HG02938 (cell line): ENCODE measurements around the gene ABHD1.

Source experiments
- ATAC-seq: cut with Tn5 transposase; IDR thresholded peaks from one replicate; pipeline ENCODE4 v1.9.1; 2021; ENCODE audit warnings: mild to moderate bottlenecking, moderate library complexity; ENCODE audit not compliant: unreplicated experiment

Gene ABHD1

DNA sequence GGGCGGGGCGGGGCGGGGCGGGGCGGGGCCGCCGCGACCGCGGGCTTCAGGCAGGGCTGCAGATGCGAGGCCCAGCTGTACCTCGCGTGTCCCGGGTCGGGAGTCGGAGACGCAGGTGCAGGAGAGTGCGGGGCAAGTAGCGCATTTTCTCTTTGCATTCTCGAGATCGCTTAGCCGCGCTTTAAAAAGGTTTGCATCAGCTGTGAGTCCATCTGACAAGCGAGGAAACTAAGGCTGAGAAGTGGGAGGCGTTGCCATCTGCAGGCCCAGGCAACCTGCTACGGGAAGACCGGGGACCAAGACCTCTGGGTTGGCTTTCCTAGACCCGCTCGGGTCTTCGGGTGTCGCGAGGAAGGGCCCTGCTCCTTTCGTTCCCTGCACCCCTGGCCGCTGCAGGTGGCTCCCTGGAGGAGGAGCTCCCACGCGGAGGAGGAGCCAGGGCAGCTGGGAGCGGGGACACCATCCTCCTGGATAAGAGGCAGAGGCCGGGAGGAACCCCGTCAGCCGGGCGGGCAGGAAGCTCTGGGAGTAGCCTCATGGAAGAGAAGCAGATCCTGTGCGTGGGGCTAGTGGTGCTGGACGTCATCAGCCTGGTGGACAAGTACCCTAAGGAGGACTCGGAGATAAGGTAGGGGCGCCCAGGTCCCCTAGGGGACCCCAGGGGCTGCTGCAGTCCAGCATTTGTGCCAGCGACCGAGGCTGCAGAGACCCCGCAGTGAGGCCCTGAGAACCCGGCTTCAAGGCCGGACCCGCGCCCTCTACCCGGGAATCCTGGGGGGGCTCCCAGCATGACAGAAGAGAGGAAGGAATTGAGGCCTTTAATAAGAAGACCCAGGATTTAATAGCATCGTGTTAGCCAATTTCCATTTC is 36.7 kb upstream of the ABHD1 start, which contains the start of gene KHK:
KHK (plus strand) TSS at position 49 of the 870 bp plus-strand sequence; CDS start at position 537, 488 bp downstream.
- peak; percentile 19 for ATAC-seq

DNA sequence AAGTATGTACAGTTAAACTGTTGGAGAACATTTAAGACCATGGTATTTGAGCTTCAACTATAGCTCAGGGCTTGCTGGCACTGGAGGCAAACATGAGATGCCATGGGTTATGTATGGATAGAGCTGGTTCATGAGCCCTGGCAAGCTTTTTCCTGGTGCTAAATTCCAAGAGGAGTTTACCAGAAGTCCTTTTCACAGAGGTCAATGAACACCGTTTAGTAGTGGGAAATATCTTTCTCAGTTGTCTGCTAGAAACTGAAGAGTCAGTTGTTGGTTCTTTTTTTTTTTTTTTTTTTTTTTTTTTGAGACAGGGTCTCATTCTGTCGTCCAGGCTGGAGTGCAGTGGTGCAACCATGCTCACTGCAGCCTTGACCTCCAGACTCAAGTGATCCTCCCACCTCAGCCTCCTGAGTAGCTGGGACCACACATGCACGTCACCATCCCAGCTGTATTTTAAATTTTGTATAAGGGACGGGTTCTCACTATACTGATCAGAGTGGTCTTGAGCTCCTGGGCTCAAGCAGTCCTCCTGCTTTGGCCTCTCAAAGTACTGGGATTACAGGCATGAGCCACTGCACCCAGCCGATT is 35.7 kb upstream of the ABHD1 start:
- no peak for ATAC-seq

DNA sequence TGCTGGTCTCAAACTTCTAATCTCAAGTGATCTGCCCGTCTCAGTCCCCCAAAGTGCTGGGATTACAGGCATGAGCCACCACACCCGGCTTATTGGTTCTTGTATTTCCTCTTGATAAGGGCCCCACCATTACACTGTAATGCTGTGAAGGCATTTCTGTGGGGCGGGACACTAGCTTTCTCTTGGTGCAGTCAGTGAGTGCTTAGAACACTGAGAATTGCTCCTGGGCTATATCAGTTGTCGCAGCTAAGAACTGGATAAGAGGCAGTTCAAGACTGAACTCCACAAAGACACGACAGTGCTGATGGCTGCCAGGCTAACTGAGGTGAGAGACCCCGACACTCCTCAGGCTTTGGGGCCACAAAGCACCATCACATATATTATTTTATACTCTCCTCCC is 35.0 kb upstream of the ABHD1 start:
- ATAC-seq, result no peak

DNA sequence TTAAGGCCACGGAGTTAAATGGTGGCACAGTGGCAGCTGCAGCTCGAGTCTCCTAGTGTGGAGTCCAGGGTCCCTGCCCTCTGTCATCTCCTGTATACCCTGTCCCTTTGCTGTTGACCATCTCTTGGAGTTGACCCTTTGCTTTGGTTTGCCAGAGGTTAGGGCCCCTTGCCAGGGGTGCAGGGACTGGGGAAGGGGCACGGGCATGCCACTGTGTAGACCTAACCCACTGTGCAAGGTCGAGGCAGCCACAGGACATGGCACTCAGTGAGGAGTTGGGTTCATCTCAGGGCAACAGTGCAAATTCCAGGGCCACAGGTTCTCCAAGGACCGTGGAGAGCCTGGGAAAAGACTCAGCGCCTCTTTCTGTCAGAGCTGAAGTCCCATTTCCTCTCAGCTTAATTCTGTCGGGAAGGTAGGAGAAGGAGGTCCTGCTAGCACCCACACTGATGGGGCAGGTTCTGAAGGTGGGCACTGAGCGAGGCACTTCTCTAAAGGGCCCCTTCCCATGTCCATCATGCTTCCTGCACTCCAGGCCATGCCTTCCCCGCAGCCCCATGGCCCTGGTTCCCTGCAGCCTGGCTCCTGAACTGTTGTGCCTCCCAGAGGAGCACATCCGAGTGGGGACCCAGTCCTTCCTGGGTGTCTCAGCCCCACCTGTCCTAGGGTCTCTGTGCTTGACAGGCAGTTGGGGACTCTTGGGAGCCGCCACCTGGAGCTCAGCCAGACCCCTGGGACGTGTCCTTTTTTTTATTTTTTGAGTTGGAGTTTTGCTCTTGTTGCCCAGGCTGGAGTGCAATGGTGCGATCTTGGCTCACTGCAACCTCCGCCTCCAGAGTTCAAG is 34.3 kb upstream of the ABHD1 start:
- no peak for ATAC-seq

DNA sequence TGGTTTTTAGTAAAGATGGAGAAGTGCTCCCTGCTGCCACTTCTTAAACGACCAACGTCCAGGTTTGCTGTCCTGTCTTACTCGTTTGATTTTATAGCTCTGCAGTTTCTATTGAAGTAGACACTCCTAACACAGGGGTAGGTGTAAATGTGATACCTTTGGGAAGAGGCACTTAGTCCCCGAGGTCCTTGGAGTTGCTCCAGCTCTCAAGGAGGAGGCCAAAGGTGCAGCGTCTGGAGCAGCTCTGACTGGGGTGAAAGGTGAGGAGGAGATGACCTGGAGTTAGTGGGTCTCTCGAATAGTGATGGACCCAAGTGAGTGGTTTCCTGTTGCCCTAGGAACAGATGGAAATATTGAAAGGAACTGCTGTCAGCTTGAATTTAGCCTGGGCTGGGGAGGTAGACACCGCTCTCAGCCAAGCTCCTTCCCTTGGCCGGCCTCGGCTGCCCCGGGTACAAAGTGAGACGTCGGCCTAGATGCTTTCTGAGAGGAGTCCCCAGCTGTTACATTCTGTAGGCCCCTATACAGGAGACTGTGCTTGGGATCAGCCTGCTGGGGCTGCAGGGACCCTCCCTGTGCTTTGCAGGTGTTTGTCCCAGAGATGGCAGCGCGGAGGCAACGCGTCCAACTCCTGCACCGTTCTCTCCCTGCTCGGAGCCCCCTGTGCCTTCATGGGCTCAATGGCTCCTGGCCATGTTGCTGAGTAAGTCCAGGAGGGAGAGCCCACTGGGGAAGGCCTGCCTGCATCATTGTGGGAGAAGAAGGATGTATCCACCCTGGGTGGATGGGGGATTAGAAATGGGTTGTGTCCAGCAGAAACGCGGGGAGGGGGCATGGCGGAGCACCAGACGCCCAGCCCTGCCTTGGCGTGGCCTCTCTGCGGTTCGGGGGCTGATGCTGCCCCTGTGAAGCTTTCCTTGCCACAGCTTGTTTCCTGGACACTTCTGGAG is 31.6 kb upstream of the ABHD1 start:
- ATAC-seq, result no peak

DNA sequence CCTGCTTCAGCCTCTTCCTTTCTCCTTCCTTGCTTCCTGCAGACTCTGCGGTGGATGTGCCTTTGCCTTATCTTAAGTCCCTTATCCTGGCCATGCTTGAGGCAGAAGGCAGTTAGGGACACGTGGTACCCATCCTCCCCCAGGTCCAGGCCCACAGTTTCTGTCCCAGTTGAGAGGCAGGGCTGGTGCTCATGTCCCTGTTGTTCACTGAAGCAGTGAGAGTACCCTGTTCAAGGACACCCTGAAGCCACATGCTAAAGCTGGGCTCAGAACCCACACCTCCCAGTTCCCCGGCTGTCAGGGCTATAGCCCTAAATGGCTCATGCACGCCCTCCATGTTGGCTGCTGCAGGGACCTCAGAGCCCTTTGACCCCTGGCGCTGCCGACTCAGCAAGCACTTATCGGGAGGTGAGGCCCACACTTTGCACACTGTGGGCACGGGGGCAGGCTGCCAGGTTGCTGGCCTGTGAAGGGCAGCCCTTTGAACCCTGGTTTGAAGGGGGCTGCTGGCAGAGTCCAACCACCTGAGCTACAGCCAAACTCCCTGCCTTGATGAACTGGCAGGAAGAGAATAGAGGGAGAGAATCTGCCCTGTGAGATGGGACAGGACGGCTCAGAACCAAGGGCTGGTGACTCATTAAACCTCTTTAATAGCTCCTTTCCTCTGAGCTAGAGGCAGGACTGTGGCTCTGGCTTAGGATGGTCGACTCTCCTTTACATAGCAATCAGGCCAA is 30.8 kb upstream of the ABHD1 start:
- no peak for ATAC-seq

DNA sequence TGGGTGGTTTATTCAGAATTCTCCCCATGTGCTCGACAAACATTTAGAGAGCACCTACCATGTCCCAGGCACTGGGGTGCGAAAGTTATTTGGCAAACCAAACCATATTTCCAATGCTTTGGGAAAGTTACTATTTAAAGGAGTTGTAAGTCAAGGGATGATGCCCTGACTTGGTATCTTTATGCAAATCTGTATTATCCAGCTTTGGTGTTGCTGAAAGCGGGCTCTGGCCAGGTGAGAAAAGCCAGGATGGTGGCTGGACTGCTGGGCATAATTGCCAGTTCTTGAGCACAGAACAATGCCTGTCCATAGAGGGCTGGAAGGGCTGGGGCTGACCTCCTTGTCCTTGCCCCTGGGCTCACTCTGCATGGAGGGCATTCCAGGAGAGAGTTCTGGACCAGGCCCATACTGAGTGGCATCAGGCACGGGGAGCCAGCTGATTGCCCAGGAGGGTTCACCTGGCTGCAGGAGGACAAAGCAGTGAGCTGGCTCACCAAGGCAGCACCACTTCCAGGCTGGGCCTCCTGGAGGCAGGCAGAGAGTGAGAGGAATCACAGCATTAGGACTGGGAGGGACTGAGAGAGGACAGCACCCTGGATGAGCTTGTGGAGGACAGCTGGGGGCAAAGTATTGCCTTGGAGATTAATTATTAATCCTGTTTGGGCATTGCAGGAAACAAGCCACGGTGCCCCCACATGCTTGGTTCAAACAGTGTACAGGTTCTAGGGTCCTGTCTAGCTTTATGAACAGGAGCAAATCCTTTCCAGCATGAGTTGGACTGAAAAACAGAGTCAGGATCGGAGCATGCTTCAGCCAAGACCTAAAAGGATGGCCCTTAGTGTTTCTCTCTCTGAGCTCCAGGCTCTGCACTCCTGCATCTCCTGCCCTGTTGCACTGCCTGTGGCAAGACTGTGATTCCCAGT is 29.9 kb upstream of the ABHD1 start:
- ATAC-seq, result no peak

DNA sequence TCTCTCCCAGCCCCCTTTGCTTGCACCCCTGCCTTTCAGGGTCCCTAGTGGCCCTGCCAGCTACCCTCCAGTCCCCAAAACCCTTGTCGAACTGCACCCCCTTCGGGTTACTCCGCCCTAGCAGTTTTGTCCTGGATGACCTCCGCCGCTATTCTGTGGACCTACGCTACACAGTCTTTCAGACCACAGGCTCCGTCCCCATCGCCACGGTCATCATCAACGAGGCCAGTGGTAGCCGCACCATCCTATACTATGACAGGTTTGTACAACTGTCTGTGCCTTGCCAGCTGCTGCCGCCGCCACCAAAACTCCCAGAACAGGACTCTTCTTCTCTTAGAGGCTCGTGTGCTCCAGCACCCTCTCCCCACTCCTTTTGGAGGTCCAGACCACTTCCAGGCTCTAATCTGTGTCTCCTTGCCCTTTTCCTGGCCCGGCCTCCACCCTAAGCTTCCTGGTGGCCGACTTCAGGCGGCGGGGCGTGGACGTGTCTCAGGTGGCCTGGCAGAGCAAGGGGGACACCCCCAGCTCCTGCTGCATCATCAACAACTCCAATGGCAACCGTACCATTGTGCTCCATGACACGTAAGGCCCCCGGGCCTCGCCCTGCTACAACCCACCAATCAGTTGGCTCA is 29.1 kb upstream of the ABHD1 start:
- no peak for ATAC-seq

DNA sequence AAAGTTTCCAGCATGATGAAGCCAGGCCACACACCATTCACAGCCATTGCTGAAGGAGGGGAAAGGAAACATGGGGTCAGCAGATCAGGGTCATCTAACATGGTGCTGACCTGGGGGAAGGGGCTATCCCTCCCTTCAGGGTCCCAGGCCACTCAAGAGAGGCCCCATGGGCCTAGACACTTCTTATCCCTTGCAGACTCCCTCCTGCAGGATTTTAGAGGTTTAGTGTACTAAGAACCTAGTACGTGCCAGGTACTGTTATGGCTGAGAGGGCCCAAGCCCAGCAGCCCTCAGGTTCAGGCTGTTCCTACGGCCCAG is 28.2 kb upstream of the ABHD1 start:
- no peak for ATAC-seq

DNA sequence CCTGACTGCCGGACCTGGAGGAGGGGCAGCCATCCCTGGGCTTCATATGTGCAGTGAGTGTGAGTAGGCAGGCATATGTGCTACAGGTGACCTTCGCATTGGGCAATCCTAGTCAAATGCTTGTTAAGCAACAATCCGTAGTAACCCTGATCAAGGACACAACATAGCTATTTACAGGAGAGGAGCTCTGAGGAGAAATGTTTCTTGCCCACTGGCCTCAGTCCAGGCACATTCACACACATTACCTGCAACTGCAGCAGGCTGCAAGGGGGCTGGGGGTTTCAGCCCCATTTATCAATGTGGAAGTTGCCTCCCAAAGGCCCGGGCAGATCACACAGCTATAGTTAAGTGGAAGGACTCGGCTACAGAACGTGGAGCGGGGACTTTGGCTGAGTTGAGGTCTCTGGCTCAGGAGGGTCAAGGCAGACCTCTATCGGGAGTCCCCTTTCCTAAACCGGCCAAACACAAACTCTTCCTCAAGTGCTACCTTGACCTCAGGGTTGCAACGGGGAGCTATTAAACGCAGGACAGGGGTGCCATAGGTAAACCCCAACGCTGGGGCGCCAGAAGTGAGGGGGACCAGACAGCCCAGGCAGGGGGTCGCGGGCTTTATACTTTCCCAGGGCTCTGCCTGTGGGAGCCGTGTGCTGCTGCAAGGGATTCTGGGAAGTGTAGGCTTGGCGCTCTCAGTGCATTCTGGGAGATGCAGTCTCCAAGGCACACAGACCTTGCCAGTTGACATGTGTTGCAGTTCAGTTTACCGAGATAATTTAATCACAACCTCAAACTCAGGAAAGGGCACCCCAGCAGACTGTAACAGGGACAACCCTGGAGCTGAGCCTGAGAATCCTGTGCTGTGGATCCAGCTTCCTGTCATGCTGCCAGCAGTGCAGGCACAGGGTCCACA is 27.6 kb upstream of the ABHD1 start:
- ATAC-seq, result no peak

DNA sequence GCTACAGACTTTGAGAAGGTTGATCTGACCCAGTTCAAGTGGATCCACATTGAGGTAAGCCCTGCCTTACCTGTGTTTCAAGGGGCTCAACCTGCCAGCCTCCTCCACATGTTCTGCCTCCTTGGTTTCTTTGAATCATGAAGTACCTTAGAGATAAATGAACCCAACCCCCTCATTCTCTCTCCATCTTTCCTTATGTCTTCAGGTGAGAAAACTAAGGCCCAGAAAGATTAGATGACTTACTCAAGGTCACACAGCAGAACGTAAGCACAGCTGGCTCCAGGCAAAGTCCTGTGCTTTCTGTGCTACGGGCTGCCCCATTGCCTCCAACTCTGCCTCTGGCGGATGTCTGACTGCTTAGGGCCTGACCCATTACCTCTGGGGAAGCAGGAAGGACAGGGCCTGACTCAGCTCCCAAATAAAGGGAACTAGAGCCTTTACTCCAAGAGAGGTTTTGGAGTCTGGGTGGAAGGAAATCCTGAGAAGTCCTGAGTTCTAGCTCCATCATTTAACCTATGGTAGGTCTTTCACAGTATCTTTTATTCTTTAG is 26.8 kb upstream of the ABHD1 start:
- no peak for ATAC-seq

DNA sequence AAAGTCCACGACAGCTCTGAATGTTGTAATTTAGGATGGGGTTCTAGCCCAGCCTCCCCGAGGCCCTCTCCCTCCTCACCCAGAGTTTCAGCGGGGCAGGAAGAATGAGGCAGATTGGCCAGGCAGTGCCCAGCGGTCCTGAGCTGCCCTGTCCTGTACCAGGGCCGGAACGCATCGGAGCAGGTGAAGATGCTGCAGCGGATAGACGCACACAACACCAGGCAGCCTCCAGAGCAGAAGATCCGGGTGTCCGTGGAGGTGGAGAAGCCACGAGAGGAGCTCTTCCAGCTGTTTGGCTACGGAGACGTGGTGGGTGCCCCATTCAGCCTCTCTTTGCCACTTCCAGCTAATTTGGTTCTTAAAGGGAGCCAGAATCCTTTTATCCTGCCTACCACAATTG is 26.3 kb upstream of the ABHD1 start:
- ATAC-seq, result no peak

DNA sequence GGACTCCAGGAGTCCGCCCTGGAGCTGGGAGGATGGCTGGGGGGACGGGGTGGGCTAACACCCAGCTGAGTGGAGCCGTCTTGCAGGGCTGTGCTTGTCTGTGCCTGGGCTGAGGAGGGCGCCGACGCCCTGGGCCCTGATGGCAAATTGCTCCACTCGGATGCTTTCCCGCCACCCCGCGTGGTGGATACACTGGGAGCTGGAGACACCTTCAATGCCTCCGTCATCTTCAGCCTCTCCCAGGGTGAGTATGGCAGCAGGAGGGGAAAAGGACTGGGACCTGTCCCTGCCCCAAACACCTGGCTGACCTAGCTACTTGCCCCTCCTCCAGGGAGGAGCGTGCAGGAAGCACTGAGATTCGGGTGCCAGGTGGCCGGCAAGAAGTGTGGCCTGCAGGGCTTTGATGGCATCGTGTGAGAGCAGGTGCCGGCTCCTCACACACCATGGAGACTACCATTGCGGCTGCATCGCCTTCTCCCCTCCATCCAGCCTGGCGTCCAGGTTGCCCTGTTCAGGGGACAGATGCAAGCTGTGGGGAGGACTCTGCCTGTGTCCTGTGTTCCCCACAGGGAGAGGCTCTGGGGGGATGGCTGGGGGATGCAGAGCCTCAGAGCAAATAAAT is 24.2 kb upstream of the ABHD1 start:
- no peak for ATAC-seq

DNA sequence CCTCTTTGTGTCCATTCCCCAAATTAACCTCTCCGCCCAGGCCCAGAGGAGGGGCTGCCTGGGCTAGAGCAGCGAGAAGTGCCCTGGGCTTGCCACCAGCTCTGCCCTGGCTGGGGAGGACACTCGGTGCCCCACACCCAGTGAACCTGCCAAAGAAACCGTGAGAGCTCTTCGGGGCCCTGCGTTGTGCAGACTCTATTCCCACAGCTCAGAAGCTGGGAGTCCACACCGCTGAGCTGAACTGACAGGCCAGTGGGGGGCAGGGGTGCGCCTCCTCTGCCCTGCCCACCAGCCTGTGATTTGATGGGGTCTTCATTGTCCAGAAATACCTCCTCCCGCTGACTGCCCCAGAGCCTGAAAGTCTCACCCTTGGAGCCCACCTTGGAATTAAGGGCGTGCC is 23.6 kb upstream of the ABHD1 start:
- ATAC-seq, result no peak

DNA sequence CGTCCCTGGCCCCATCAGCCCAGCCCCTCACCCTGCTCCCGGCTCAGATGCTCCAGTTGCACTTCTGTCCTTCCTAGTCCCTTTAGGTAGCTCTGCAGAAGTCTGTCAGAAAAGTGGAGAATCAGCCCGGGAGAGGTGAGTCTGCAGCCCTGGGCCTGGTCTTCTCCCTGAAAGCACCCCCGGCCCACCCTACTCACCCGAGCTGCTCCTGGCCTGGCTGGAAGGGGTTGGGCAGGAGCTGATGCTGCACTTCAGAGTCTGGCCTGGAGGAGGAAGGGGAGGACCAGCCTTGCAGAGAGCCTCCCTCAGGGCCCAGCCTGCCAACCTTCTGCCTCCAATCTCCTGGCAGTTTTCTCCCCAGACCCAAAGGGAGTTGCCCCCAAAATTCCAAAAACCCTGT is 21.3 kb upstream of the ABHD1 start:
- no peak for ATAC-seq

DNA sequence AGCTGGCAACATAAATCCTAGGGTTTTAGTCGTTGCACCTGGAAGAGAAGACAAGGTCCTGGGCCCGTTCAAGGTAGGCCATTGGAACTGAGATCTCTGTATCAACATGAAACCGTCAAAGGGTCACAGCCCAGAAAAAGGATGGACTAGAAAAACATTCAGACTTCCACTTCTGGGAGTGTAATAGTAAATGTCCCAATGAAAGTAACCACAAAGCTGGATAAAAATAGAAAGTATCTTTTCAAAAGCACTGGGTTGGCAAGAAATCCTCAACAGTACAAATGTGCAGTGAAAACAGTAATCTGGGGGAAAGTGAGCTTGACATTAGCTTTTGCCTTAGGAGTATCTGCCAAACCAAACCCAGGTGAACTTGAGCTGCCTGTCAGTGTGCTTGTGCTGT is 17.6 kb upstream of the ABHD1 start:
- ATAC-seq, result no peak

DNA sequence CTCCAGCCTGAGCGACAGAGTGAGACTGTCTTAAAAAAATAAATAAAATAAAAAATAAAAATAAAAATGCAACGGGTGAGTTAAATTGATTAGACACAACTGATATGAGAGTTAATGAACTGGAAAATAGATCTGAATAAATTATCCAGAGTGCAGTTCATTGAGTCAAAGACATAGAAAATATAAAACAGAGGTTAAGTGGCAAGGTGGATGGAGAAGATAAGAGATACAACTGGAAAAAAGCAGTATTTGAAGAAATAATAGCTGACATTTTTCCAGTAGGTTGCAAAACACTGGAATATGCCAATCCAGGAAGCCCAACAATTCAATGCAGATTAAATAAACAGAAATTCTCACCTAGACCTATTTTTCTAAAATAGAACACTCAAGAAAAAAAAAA is 15.4 kb upstream of the ABHD1 start:
- ATAC-seq, result no peak
